ENCODE data around the gene ALKBH6. TPM values are rescaled to one million over a fixed set of nuclear protein-coding genes. Genes with fewer than 3 reads are reported as not detected.

ALKBH6 gene
- total RNA-seq, 1 donor from 2014 or later, result 27.3 TPM

DNA sequence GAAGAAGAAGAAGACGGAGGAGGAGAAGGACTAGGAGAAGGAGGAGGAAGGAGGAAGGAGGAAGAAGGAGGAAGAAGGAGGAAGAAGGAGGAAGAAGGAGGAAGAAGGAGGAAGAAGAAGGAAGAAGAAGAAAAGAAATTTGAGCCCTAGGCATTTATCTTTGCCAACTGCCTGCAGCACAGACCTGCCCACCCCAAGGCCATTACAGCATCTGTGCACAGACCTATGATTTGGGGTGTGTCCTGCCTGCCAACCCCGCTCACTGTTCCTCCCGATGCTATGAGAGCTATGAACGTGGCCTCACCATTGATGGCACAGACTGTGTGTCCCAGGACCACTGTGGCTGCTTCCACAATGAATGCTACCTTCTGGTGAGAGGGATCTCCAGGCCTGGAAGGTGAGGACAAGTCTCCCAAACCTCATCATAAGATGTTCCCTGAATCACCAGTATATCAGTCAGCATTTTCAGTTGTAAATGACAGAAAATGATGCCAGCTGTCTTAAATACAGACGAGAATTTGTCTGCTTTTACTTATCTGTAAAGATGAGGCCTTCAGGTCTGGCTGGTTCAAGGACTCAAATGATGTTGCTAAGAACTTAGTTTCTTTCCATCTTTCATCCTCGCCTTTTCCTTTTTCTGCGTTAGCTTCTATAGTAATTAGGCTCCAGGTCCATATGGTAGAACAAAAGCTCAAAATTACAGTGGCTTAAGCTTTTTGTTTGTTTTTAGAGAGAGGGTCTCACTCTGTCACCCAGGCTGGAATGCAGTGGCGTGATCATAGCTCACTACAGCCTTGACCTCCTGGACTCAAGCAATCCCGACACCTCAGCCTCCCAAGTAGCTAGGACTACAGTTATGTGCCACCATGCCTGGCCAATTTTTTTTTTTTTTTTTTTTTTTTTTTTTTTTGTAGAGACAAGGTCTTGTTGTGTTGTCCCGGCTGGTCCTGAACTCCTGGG lies 23.0 kb downstream of the ALKBH6 start:
- peaks cover 9% of the 10 kb centered on the region for H3K4me1 ChIP-seq (ENCODE audit: insufficient read depth, low read length)
- Mint-ChIP-seq H3K4me1 (ENCODE audit: low read depth, unreplicated experiment) (peaks cover 5% of the 10 kb centered on the region), H3K4me3 (ENCODE audit: unreplicated experiment) (no peak overlapping the region), H3K36me3 (ENCODE audit: low read depth, unreplicated experiment) (peaks cover 2% of the 10 kb centered on the region), H3K9me3 (ENCODE audit: unreplicated experiment) (peaks cover 2% of the 10 kb centered on the region), H3K27me3 (ENCODE audit: low read depth, unreplicated experiment) (peaks cover 23% of the 10 kb centered on the region), H3K27ac (ENCODE audit: unreplicated experiment) (no peak overlapping the region)
- H3K27ac ChIP-seq (ENCODE audit: low read depth, low read length), result no peak overlapping the region
- no peak overlapping the region for H3K4me2 ChIP-seq (ENCODE audit: low read length)
- H3K27me3 ChIP-seq (ENCODE audit: insufficient read depth, low read length), result peaks cover 10% of the 10 kb centered on the region
- peaks cover 8% of the 10 kb centered on the region for H3K79me2 ChIP-seq (ENCODE audit: insufficient read depth, low read length)
- peaks cover 4% of the 10 kb centered on the region for H4K20me1 ChIP-seq (ENCODE audit: insufficient read depth, low read length)
- DNase-seq (ENCODE audit: low read depth) (no peak), FAIRE-seq (no peak)
- no peak for TF ChIP-seq EZH2 (IDR thresholded peaks at IDR 0.05; ENCODE audit: insufficient read depth, low read length)
- TF ChIP-seq, protein P1, sequence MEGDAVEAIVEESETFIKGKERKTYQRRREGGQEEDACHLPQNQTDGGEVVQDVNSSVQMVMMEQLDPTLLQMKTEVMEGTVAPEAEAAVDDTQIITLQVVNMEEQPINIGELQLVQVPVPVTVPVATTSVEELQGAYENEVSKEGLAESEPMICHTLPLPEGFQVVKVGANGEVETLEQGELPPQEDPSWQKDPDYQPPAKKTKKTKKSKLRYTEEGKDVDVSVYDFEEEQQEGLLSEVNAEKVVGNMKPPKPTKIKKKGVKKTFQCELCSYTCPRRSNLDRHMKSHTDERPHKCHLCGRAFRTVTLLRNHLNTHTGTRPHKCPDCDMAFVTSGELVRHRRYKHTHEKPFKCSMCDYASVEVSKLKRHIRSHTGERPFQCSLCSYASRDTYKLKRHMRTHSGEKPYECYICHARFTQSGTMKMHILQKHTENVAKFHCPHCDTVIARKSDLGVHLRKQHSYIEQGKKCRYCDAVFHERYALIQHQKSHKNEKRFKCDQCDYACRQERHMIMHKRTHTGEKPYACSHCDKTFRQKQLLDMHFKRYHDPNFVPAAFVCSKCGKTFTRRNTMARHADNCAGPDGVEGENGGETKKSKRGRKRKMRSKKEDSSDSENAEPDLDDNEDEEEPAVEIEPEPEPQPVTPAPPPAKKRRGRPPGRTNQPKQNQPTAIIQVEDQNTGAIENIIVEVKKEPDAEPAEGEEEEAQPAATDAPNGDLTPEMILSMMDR (IDR thresholded peaks at IDR 0.05; ENCODE audit: insufficient read depth, low read depth, low read length), result no peak
- H3K4me3 ChIP-seq (ENCODE audit: insufficient read depth, low read depth, low read length), result no peak overlapping the region
- H3K36me3 ChIP-seq (ENCODE audit: insufficient read depth, low read length), result no peaks in the 10 kb centered on the region
- H3K9me3 ChIP-seq (ENCODE audit: insufficient read depth, low read depth, low read length), result no peaks in the 10 kb centered on the region
- no peak overlapping the region for H3K9ac ChIP-seq (ENCODE audit: low read length)
- H2AFZ ChIP-seq (ENCODE audit: low read depth, low read length), result no peak overlapping the region

GRCh38 chr19:35990156-35990555 lies 23.9 kb downstream of the ALKBH6 start:
- peaks cover 12% of the 10 kb centered on the region for H3K27me3 ChIP-seq (ENCODE audit: insufficient read depth, low read length)
- no peak for TF ChIP-seq EZH2 (IDR thresholded peaks at IDR 0.05; ENCODE audit: insufficient read depth, low read length)
- TF ChIP-seq, protein P1 (IDR thresholded peaks at IDR 0.05; ENCODE audit: insufficient read depth, low read depth, low read length), result no peak

GRCh38 chr19:35988824-35989223 lies 25.2 kb downstream of the ALKBH6 start:
- peaks cover 12% of the 10 kb centered on the region for H3K27me3 ChIP-seq (ENCODE audit: insufficient read depth, low read length)
- H3K9ac ChIP-seq (ENCODE audit: low read length), result no peak overlapping the region
- H2AFZ ChIP-seq (ENCODE audit: low read depth, low read length), result no peak overlapping the region
- no peak for DNase-seq (ENCODE audit: low read depth)
- H3K4me1 ChIP-seq (ENCODE audit: insufficient read depth, low read length), result no peaks in the 10 kb centered on the region
- Mint-ChIP-seq H3K9me3 (ENCODE audit: unreplicated experiment) (peaks cover 9% of the 10 kb centered on the region), H3K27ac (ENCODE audit: unreplicated experiment) (no peak overlapping the region), H3K27me3 (ENCODE audit: low read depth, unreplicated experiment) (peaks cover 45% of the 10 kb centered on the region), H3K36me3 (ENCODE audit: low read depth, unreplicated experiment) (peaks cover 4% of the 10 kb centered on the region), H3K4me1 (ENCODE audit: low read depth, unreplicated experiment) (no peaks in the 10 kb centered on the region), H3K4me3 (ENCODE audit: unreplicated experiment) (no peak overlapping the region)
- no peaks in the 10 kb centered on the region for H3K79me2 ChIP-seq (ENCODE audit: insufficient read depth, low read length)
- H3K4me3 ChIP-seq (ENCODE audit: insufficient read depth, low read depth, low read length), result no peak overlapping the region
- H3K27ac ChIP-seq (ENCODE audit: low read depth, low read length), result no peak overlapping the region
- no peaks in the 10 kb centered on the region for H4K20me1 ChIP-seq (ENCODE audit: insufficient read depth, low read length)
- H3K4me2 ChIP-seq (ENCODE audit: low read length), result no peak overlapping the region
- TF ChIP-seq, protein P1 (IDR thresholded peaks at IDR 0.05; ENCODE audit: insufficient read depth, low read depth, low read length), result no peak
- no peak for TF ChIP-seq EZH2 (IDR thresholded peaks at IDR 0.05; ENCODE audit: insufficient read depth, low read length)
- no peaks in the 10 kb centered on the region for H3K36me3 ChIP-seq (ENCODE audit: insufficient read depth, low read length)
- H3K9me3 ChIP-seq (ENCODE audit: insufficient read depth, low read depth, low read length), result no peaks in the 10 kb centered on the region
- no peak for FAIRE-seq

More at GRCh38 chr19:35990156-35990555, 23.9 kb downstream of the ALKBH6 start:
- Histone ChIP-seq H3K4me2 (ENCODE audit: low read length) (no peak overlapping the region), H3K27ac (ENCODE audit: low read depth, low read length) (no peak overlapping the region), H3K4me1 (ENCODE audit: insufficient read depth, low read length) (no peaks in the 10 kb centered on the region), H3K9me3 (ENCODE audit: insufficient read depth, low read depth, low read length) (no peaks in the 10 kb centered on the region), H3K4me3 (ENCODE audit: insufficient read depth, low read depth, low read length) (no peak overlapping the region), H3K36me3 (ENCODE audit: insufficient read depth, low read length) (no peaks in the 10 kb centered on the region), H4K20me1 (ENCODE audit: insufficient read depth, low read length) (no peaks in the 10 kb centered on the region), H2AFZ (ENCODE audit: low read depth, low read length) (no peak overlapping the region), H3K9ac (ENCODE audit: low read length) (no peak overlapping the region), H3K79me2 (ENCODE audit: insufficient read depth, low read length) (no peaks in the 10 kb centered on the region)
- Mint-ChIP-seq H3K4me1 (ENCODE audit: low read depth, unreplicated experiment) (peaks cover 1% of the 10 kb centered on the region), H3K27me3 (ENCODE audit: low read depth, unreplicated experiment) (peaks cover 32% of the 10 kb centered on the region), H3K4me3 (ENCODE audit: unreplicated experiment) (no peak overlapping the region), H3K36me3 (ENCODE audit: low read depth, unreplicated experiment) (peaks cover 4% of the 10 kb centered on the region), H3K9me3 (ENCODE audit: unreplicated experiment) (peaks cover 7% of the 10 kb centered on the region), H3K27ac (ENCODE audit: unreplicated experiment) (no peak overlapping the region)
- FAIRE-seq (no peak), DNase-seq (ENCODE audit: low read depth) (no peak)

Measured in astrocyte (in vitro differentiated cells and primary cell).